Fibroblast of mammary gland (primary cell): ENCODE data around the gene ERAL1.
"Not testable (repeated sequence)": the region's sequence is repeated elsewhere in the genome, so short reads cannot be mapped to it uniquely, and the experiment has no call there.

ENCODE experiments used
- DNase-seq: peaks from one replicate; pipeline ENCODE4 v3.0.0-alpha.2; 2010; ENCODE audit warnings: low read depth
- H3K4me3 ChIP-seq: 2 replicates; pipeline ENCODE4 v1.5.1; 2011; ENCODE audit warnings: low read depth, mild to moderate bottlenecking, low read length, moderate library complexity; ENCODE audit not compliant: control insufficient read depth
- TF ChIP-seq, protein P1 (sequence below): conservative IDR thresholded peaks from 2 replicates; pipeline ENCODE4 v1.5.1; 2011; ENCODE audit warnings: low read depth, low read length, inconsistent platforms; ENCODE audit not compliant: control insufficient read depth, insufficient read depth

ERAL1 gene

DNA sequence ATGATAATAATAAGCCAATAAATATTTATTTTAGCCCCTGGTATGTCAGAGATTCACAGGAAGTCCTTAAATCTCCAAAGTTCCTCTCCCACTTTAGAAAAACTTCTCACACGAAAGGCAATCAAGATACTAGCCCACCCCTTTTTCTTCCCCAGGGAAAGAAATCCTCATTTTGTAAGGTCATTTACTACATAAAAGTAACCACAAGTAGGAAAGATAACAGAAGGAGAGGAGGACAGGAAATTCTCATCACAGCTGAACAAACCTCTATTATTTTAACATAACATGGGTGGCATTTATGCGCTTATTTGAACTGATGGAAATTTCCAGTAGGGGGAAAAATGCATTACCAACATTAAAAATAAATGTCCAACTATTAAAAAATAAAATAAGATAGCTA, 15.6 kb upstream of the ERAL1 start:
- no peak overlapping the region for H3K4me3 ChIP-seq
- no peak for DNase-seq
- TF ChIP-seq, protein P1, sequence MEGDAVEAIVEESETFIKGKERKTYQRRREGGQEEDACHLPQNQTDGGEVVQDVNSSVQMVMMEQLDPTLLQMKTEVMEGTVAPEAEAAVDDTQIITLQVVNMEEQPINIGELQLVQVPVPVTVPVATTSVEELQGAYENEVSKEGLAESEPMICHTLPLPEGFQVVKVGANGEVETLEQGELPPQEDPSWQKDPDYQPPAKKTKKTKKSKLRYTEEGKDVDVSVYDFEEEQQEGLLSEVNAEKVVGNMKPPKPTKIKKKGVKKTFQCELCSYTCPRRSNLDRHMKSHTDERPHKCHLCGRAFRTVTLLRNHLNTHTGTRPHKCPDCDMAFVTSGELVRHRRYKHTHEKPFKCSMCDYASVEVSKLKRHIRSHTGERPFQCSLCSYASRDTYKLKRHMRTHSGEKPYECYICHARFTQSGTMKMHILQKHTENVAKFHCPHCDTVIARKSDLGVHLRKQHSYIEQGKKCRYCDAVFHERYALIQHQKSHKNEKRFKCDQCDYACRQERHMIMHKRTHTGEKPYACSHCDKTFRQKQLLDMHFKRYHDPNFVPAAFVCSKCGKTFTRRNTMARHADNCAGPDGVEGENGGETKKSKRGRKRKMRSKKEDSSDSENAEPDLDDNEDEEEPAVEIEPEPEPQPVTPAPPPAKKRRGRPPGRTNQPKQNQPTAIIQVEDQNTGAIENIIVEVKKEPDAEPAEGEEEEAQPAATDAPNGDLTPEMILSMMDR = no peak

DNA sequence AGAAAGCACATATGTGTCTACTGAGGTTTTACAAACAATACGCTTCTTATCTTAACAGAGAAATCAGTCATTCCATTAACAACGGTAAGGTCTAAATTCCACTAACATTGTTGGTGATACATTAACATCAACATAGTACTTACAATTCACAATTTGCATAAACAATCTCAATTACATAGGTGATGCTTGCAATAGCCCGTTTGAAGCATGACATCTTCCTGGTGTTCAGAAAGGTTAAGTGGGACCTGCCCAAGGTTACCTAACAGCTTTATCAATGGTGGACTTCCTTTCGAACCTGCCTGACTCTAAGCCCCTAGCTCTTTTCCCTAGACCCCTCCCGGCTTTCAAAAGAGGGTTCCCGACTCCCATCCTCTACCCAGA, 12.9 kb upstream of the ERAL1 start:
- DNase-seq = no peak
- TF ChIP-seq, protein P1 = no peak

DNA sequence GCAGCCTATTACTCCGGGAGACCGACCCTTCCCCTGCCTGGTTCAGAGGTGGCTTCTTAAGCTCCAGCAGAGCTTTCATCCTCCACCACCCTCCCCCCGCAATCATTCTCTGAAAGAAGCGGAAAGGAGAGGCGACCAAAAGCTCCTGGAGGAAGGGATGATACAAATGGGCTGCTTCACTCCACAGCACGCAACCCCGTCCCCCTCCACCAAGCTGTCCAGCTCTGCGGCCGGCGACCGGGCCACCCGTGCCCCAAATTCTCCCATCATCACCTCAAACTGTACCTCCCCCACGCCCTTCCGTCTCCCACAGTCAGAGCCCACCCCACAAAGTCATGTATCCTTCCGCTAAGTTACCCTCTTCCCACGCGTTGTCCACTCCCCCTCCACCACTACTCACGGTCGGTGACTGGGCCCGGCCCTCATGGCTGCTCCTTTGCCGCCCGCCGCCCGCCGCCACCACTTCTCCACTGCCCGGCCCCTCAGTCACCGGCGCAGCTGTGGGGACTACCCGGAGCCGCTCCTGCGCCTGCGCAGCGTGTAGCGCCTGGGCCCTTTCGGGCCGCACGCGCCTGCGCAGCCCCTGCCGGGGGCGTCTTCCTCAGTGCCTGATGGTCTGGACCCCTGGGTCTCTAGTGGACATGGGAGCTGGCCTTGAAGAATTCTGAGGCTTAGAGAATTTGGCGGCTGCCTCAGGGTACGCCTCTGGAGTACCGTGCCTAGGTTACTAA, 12.4 kb upstream of the ERAL1 start, which contains the start of gene FAM222B:
Gene FAM222B, minus strand, starts transcription at position 509 of the 731 bp plus-strand sequence. CDS start 76,123 bp downstream, outside the sequence.
- DNase-seq = peak; percentile 75
- TF ChIP-seq, protein P1 = no peak

More for the DNA sequence above, 12.9 kb upstream of the ERAL1 start:
- H3K4me3 ChIP-seq = peak overlapping the region; percentile 96

DNA sequence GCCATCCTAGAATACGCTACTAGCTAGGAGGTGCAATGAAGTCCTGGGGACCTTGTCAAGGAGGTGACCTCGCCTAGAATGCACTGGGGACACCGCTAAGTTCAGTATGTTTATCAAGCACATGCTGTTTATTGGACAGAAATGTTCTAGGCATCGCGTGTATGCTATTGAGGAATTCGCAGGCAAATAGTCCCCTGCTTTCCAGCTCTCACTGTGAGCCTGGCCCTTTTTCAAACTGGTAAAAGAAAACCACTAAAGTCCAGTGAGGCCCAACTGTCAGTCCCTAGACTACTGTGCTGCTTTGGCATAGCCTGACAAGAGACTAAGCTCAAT, 11.0 kb upstream of the ERAL1 start:
- H3K4me3 ChIP-seq = no peak overlapping the region
- TF ChIP-seq, protein P1 = no peak
- DNase-seq = no peak

More for the DNA sequence above, 12.4 kb upstream of the ERAL1 start, which contains the start of gene FAM222B:
- H3K4me3 ChIP-seq = peak within 1 kb of the TSS; percentile 96

DNA sequence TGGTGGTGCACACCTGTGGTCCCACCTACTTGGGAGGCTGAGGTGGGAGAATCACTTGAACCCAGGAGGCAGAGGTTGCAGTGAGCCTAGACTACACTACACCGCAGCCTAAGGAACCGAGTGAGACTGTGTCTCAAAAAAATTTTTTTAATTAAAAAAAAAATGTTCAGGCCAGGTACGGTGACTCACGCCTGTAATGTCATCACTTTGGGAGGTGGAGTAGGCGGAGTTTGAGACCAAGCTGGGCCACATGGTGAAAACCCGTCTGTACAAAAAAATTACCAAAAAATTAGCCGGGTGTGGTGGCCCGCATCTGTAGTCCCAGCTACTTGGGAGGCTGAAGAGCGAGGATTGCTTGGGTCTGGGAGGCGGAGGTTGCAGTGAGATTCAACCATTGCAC, 8.6 kb upstream of the ERAL1 start:
- no peak for DNase-seq
- TF ChIP-seq, protein P1 = no peak
- H3K4me3 ChIP-seq = no peak overlapping the region

DNA sequence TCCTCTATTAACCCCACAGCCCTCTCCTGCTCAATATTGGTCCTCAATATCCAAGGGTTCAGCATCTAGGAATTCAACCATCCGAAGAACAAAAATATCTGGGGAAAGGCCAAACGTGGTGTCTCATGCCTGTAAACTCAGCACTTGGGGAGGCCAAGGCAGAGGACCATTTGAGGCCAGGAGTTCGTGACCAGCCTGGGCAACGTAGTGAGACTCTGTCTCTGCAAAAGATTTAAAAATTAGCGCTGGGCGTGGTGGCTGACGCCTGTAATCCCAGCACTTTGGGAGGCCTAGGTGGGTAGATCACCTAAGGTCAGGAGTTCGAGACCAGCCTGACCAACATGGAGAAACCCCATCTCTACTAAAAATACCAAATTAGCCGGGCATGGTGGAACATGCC, 8.1 kb upstream of the ERAL1 start:
- H3K4me3 ChIP-seq, DNase-seq: not testable (repeated sequence)

DNA sequence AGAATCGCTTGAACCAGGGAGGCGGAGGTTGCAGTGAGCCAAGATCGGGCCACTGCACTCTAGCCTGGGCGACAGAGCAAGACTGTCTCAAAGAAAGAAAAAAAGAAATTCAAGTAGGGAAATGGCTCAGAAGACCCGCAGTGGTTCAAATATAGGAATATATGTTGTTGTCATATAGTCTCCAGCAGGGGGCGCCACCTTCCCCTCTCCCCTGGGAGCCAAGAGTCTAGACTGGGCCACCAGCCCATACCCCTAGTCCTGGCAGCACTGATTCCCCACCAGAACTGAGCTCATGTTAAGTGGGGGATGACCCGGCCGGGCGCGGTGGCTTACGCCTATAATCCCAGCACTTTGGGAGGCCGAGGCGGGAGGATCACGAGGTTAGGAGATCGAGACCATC, 6.1 kb upstream of the ERAL1 start:
- TF ChIP-seq, protein P1 = peak; percentile 33
- H3K4me3 ChIP-seq = not testable (repeated sequence)
- peak; percentile 22 for DNase-seq
